Astrocyte of the spinal cord (primary cell): ENCODE measurements around the gene CLCN3.
"Not testable (repeated sequence)": the region's sequence is repeated elsewhere in the genome, so short reads cannot be mapped to it uniquely, and the experiment has no call there.

Source experiments
- DNase-seq: peaks from one replicate; pipeline ENCODE4 v3.0.0; 2011; ENCODE audit warnings: low read depth, low spot score
- H3K4me3 ChIP-seq: 2 replicates; pipeline ENCODE4 v1.5.1; 2011; ENCODE audit warnings: low read depth, mild to moderate bottlenecking, low read length, moderate library complexity
- CTCF ChIP-seq: IDR thresholded peaks from 2 replicates; pipeline ENCODE4 v1.5.1; 2012; ENCODE audit warnings: low read depth, mild to moderate bottlenecking, low read length, inconsistent platforms
- in situ Hi-C: cut with HindIII; loops from 2 replicates; pipeline ENCODE4 v1.10.0; 2017; ENCODE audit warnings: low sequenced_read_pairs

The CLCN3 gene

GRCh38 chr4:169664615-169665014 is 44.2 kb downstream of the CLCN3 start:
- no peak overlapping the region for H3K4me3 ChIP-seq
- DNase-seq, result no peak
- TF ChIP-seq CTCF, result no peak
- in situ Hi-C loops, result no loop called here

GRCh38 chr4:169665046-169665737 is 44.8 kb downstream of the CLCN3 start:
- H3K4me3 ChIP-seq, result no peak overlapping the region
- no peak for DNase-seq
- TF ChIP-seq CTCF, result no peak
- in situ Hi-C loops, result no loop called here

GRCh38 chr4:169668069-169668721 is 47.8 kb downstream of the CLCN3 start:
- DNase-seq, result no peak
- in situ Hi-C loops, result no loop called here
- no peak overlapping the region for H3K4me3 ChIP-seq
- TF ChIP-seq CTCF, result no peak

- in situ Hi-C loops, result no loop called here
- TF ChIP-seq CTCF, result no peak
- no peak for DNase-seq
- no peak overlapping the region for H3K4me3 ChIP-seq
Measured at GRCh38 chr4:169675825-169676224, 55.4 kb downstream of the CLCN3 start.

GRCh38 chr4:169677150-169677748 is 56.9 kb downstream of the CLCN3 start:
- no peak overlapping the region for H3K4me3 ChIP-seq
- DNase-seq, result no peak
- TF ChIP-seq CTCF, result no peak
- in situ Hi-C loops, result no loop called here

GRCh38 chr4:169678486-169678885 is 58.1 kb downstream of the CLCN3 start:
- H3K4me3 ChIP-seq, in situ Hi-C loops, DNase-seq: not testable (repeated sequence)

GRCh38 chr4:169678951-169679591 is 58.7 kb downstream of the CLCN3 start:
- H3K4me3 ChIP-seq, in situ Hi-C loops, DNase-seq: not testable (repeated sequence)
